Epithelial cell of esophagus (primary cell): Measurements from ENCODE around the gene PFAS.
"Not testable (repeated sequence)": the region's sequence is repeated elsewhere in the genome, so short reads cannot be mapped to it uniquely, and the experiment has no call there.

Source experiments
- DNase-seq: peaks from one replicate; pipeline ENCODE4 v3.0.0; 2010; ENCODE audit warnings: low read depth
- H3K4me3 ChIP-seq: 2 replicates; pipeline ENCODE4 v1.5.1; 2011; ENCODE audit warnings: mild to moderate bottlenecking, low read length, control low read depth
- CTCF ChIP-seq: IDR thresholded peaks from 2 replicates; pipeline ENCODE4 v1.5.1; 2011; ENCODE audit warnings: low read depth, mild to moderate bottlenecking, low read length, control low read depth, inconsistent platforms; ENCODE audit not compliant: insufficient read depth; ENCODE audit errors: missing control alignments

PFAS gene

GRCh38 chr17:8212312-8213180, 36.5 kb upstream of the PFAS start:
- H3K4me3 ChIP-seq: no peak overlapping the region
- TF ChIP-seq CTCF: no peak
- DNase-seq: no peak

- H3K4me3 ChIP-seq, DNase-seq: not testable (repeated sequence)
Measured at GRCh38 chr17:8214000-8214399, 35.1 kb upstream of the PFAS start.

- TF ChIP-seq CTCF: no peak
- H3K4me3 ChIP-seq: peak overlapping the region; percentile 93
- peak; percentile 90 for DNase-seq
Measured at GRCh38 chr17:8220783-8221662, 28.1 kb upstream of the PFAS start.

- H3K4me3 ChIP-seq: peak overlapping the region; percentile 93
- peak; percentile 79 for DNase-seq
- no peak for TF ChIP-seq CTCF
Measured at GRCh38 chr17:8221663-8222379, 27.3 kb upstream of the PFAS start.

- H3K4me3 ChIP-seq: peak overlapping the region; percentile 93
- TF ChIP-seq CTCF: no peak
- no peak for DNase-seq
Measured at GRCh38 chr17:8222380-8222629, 26.8 kb upstream of the PFAS start.

- DNase-seq: peak; percentile 93
- H3K4me3 ChIP-seq: peak overlapping the region; percentile 93
- TF ChIP-seq CTCF: no peak
Measured at GRCh38 chr17:8222630-8223355, 26.3 kb upstream of the PFAS start.
